ENCODE data around the gene METTL25B. TPM values are rescaled to one million over a fixed set of nuclear protein-coding genes. Genes with fewer than 3 reads are reported as not detected.

Gene METTL25B
- total and polyA plus RNA-seq, 2 of the 13 experiments (the other 11 are each of a cell fraction or from before 2014, with no cell fraction given) = 11.9 to 24.0 TPM

DNA sequence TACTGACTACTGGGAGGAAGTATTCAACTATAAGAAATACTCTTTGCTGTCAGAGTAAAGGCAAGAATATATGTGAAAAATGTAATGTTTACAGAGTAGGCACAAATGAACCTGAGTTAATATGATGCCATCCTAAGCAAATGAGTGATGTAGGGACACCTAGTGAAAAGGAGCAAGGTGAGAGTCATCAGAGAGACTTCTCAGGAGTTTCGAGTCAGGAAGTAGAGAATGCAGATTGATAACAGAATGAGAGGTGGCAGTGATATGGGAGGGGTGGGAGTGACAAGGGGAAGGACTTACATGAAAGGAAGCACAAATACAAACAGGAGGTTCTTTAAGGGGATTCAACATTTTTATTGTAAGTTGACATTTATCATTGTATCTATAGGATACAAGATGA, 49.3 kb downstream of the METTL25B start:
- ChIA-PET POLR2A (no interaction called here), CTCF (ENCODE audit: low intra/inter-chr PET ratio, low total read pairs) (no interaction called here)
- intact Hi-C loops (cut with micrococcal nuclease; ENCODE audit: unreplicated experiment) = no loop called here
- H3K9ac ChIP-seq (ENCODE audit: insufficient read depth, low read depth, low read length) = no peak overlapping the region
- no peak overlapping the region for H2AFZ ChIP-seq (ENCODE audit: low read length)
- ATAC-seq = no peak
- BruUV-seq (replicated peaks) = no TSS peak
- H3K9me3 ChIP-seq (ENCODE audit: low read length) = no peaks in the 10 kb centered on the region
- 0 out of 2 replicates have a peak, but pooled peaks cover 2% of the 10 kb centered on the region for H4K20me1 ChIP-seq (ENCODE audit: insufficient read depth, low read length)
- no peak overlapping the region for H3K4me2 ChIP-seq (ENCODE audit: low read depth, low read length)
- H3K27ac ChIP-seq (ENCODE audit: extremely low read length, insufficient read depth, low read length) = no peak overlapping the region
- H3K79me2 ChIP-seq (ENCODE audit: insufficient read depth, low read length) = peaks cover 64% of the 10 kb centered on the region
- no peak for DNase-seq (ENCODE audit: low spot score)
- no peak for FAIRE-seq
- peaks cover 9 to 39% of the 10 kb centered on the region in 2 experiments; a peak in 4 of 5 replicates for H3K36me3 ChIP-seq (replicated peaks in 1 of 2; ENCODE audit: control insufficient read depth in 1 of 2, insufficient read depth in 2 of 2, low read length in 2 of 2)
- H3K4me1 ChIP-seq (ENCODE audit: insufficient read depth, low read length) = peaks cover 8% of the 10 kb centered on the region; the same call in 1 of the 2 replicates
- TF ChIP-seq, protein P1, sequence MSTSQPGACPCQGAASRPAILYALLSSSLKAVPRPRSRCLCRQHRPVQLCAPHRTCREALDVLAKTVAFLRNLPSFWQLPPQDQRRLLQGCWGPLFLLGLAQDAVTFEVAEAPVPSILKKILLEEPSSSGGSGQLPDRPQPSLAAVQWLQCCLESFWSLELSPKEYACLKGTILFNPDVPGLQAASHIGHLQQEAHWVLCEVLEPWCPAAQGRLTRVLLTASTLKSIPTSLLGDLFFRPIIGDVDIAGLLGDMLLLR (CRISPR knock-in tag; IDR thresholded peaks at IDR 0.05) = no peak
- no peak for TF ChIP-seq NAIF1 (CRISPR knock-in tag; IDR thresholded peaks at IDR 0.05; ENCODE audit: borderline replicate concordance)
- TF ChIP-seq ZNF317 (CRISPR knock-in tag; IDR thresholded peaks at IDR 0.05) = no peak
- TF ChIP-seq, protein P2, sequence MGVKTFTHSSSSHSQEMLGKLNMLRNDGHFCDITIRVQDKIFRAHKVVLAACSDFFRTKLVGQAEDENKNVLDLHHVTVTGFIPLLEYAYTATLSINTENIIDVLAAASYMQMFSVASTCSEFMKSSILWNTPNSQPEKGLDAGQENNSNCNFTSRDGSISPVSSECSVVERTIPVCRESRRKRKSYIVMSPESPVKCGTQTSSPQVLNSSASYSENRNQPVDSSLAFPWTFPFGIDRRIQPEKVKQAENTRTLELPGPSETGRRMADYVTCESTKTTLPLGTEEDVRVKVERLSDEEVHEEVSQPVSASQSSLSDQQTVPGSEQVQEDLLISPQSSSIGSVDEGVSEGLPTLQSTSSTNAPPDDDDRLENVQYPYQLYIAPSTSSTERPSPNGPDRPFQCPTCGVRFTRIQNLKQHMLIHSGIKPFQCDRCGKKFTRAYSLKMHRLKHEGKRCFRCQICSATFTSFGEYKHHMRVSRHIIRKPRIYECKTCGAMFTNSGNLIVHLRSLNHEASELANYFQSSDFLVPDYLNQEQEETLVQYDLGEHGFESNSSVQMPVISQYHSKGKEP (CRISPR knock-in tag; IDR thresholded peaks at IDR 0.05) = no peak
- no peak for TF ChIP-seq TMF1 (CRISPR knock-in tag; IDR thresholded peaks at IDR 0.05; ENCODE audit: low read depth)
- no peak for TF ChIP-seq MTA3 (CRISPR knock-in tag; IDR thresholded peaks at IDR 0.05)
- no peak for TF ChIP-seq ETV5 (CRISPR knock-in tag; IDR thresholded peaks at IDR 0.05; ENCODE audit: borderline replicate concordance)
- no peak for TF ChIP-seq PHB2 (IDR thresholded peaks at IDR 0.05; ENCODE audit: partially characterized antibody)
- TF ChIP-seq SIN3A (IDR thresholded peaks at IDR 0.05; ENCODE audit: borderline replicate concordance, low read depth, low read length) = no peak
- TF ChIP-seq ZKSCAN1 (IDR thresholded peaks at IDR 0.05; ENCODE audit: low read length) = no peak
- no peak for TF ChIP-seq ZNF615 (CRISPR knock-in tag; IDR thresholded peaks at IDR 0.05; ENCODE audit: borderline replicate concordance)
- TF ChIP-seq, protein P3, sequence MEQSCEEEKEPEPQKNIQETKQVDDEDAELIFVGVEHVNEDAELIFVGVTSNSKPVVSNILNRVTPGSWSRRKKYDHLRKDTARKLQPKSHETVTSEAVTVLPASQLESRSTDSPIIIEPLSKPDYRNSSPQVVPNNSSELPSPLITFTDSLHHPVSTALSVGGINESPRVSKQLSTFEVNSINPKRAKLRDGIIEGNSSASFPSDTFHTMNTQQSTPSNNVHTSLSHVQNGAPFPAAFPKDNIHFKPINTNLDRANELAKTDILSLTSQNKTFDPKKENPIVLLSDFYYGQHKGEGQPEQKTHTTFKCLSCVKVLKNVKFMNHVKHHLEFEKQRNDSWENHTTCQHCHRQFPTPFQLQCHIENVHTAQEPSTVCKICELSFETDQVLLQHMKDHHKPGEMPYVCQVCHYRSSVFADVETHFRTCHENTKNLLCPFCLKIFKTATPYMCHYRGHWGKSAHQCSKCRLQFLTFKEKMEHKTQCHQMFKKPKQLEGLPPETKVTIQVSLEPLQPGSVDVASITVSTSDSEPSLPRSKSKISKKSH (CRISPR knock-in tag; IDR thresholded peaks at IDR 0.05; ENCODE audit: borderline replicate concordance) = no peak
- 100% methylated on average over 1 of the region's 1 CpG for WGBS (ENCODE audit: low lambda C conversion rate)
- in situ Hi-C loops (cut with HindIII; ENCODE audit: extremely low pct_ligation_motif_present, low pct_unique_long_range_greater_than_20kb) = no loop called here
- H3K27me3 ChIP-seq (ENCODE audit: control insufficient read depth in 1 of 2, insufficient read depth in 2 of 2, low read length in 2 of 2) = no peaks in the 10 kb centered on the region
- H3K4me3 ChIP-seq (replicated peaks in 1 of 3; ENCODE audit: insufficient read depth in 1 of 3, low read depth in 2 of 3, low read length in 3 of 3) = no peak overlapping the region

Data from HepG2 (cell line).